Osteoblast (primary cell): ENCODE results near the gene COL13A1. TPM values are rescaled to one million over a fixed set of nuclear protein-coding genes. Genes with fewer than 3 reads are reported as not detected.

ENCODE experiments used
- DNase-seq: peaks from one replicate; pipeline ENCODE4 v3.0.0; 2011; ENCODE audit warnings: low spot score, mixed read lengths; ENCODE audit not compliant: insufficient read length; ENCODE audit errors: missing footprints
- H2AFZ ChIP-seq: 2 replicates; pipeline ENCODE4 v1.6.0; 2011; ENCODE audit warnings: mild to moderate bottlenecking, low read length
- H3K27ac ChIP-seq: 2 replicates; pipeline ENCODE4 v1.5.1; 2011; ENCODE audit warnings: mild to moderate bottlenecking, low read depth, low read length, moderate library complexity
- H3K27me3 ChIP-seq: 2 replicates; pipeline ENCODE4 v1.6.0; 2012; ENCODE audit warnings: mild to moderate bottlenecking, control low read depth, inconsistent platforms, low read length, moderate library complexity; ENCODE audit not compliant: insufficient read depth
- H3K36me3 ChIP-seq: 2 replicates; pipeline ENCODE4 v1.5.1; 2011; ENCODE audit warnings: mild to moderate bottlenecking, low read length, control low read depth, moderate library complexity; ENCODE audit not compliant: insufficient read depth
- H3K4me1 ChIP-seq: 2 replicates; pipeline ENCODE4 v1.5.1; 2011; ENCODE audit warnings: mild to moderate bottlenecking, low read length, control low read depth, moderate library complexity; ENCODE audit not compliant: insufficient read depth
- H3K4me2 ChIP-seq: 2 replicates; pipeline ENCODE4 v1.6.0; 2011; ENCODE audit warnings: mild to moderate bottlenecking, low read length; ENCODE audit not compliant: insufficient read depth
- H3K4me3 ChIP-seq: fragments of 200-600 bp; sonication (generic); 3 replicates; pipeline ENCODE4 v1.5.1; 2012; ENCODE audit warnings: mild to moderate bottlenecking, low read length, inconsistent platforms; ENCODE audit not compliant: insufficient read depth
- H3K79me2 ChIP-seq: 2 replicates; pipeline ENCODE4 v1.6.0; 2012; ENCODE audit warnings: mild to moderate bottlenecking, low read length, control low read depth, inconsistent platforms; ENCODE audit not compliant: insufficient read depth
- H3K9me3 ChIP-seq: 2 replicates; pipeline ENCODE4 v1.5.1; 2011; ENCODE audit warnings: low read depth, low read length, control low read depth
- H4K20me1 ChIP-seq: 2 replicates; pipeline ENCODE4 v1.6.0; 2012; ENCODE audit warnings: mild to moderate bottlenecking, low read length, control low read depth; ENCODE audit not compliant: insufficient read depth
- CTCF ChIP-seq: IDR thresholded peaks from 2 replicates; pipeline ENCODE4 v1.5.1; 2011; ENCODE audit warnings: mild to moderate bottlenecking, low read depth, low read length, moderate library complexity; ENCODE audit errors: extremely low read depth
- total RNA-seq: library from RNA; depleted of rRNA; stranded (reverse); fragments of >200 nt; gene quantifications from 2 replicates; pipeline ENCODE4 v1.2.3, GENCODE V29; 2012

COL13A1 gene
- total RNA-seq, 1 donor = 1.1 TPM

- no peaks in the 10 kb centered on the region for H3K4me1 ChIP-seq
Measured at GRCh38 chr10:69912589-69912988, 110.9 kb downstream of the COL13A1 start.

GRCh38 chr10:69913606-69914382 is 112.1 kb downstream of the COL13A1 start:
- Histone ChIP-seq H3K4me3 (no peak overlapping the region), H3K9me3 (no peaks in the 10 kb centered on the region), H2AFZ (no peak overlapping the region), H3K4me2 (no peak overlapping the region), H3K4me1 (no peaks in the 10 kb centered on the region), H3K36me3 (no peaks in the 10 kb centered on the region), H3K27me3 (no peaks in the 10 kb centered on the region), H4K20me1 (no peaks in the 10 kb centered on the region), H3K27ac (no peak overlapping the region), H3K79me2 (no peaks in the 10 kb centered on the region)
- no peak for TF ChIP-seq CTCF
- DNase-seq = peak; percentile 62

More at GRCh38 chr10:69912589-69912988, 110.9 kb downstream of the COL13A1 start:
- Histone ChIP-seq H2AFZ (no peak overlapping the region), H4K20me1 (no peaks in the 10 kb centered on the region), H3K4me2 (no peak overlapping the region), H3K36me3 (no peaks in the 10 kb centered on the region), H3K27me3 (no peaks in the 10 kb centered on the region), H3K27ac (no peak overlapping the region), H3K4me3 (no peak overlapping the region), H3K79me2 (no peaks in the 10 kb centered on the region), H3K9me3 (no peaks in the 10 kb centered on the region)
- DNase-seq = peak; percentile 31
- no peak for TF ChIP-seq CTCF

- no peak overlapping the region for H2AFZ ChIP-seq
- no peak overlapping the region for H3K4me2 ChIP-seq
- no peaks in the 10 kb centered on the region for H3K27me3 ChIP-seq
- no peaks in the 10 kb centered on the region for H3K36me3 ChIP-seq
- no peaks in the 10 kb centered on the region for H3K4me1 ChIP-seq
- no peak overlapping the region for H3K4me3 ChIP-seq
- no peaks in the 10 kb centered on the region for H3K79me2 ChIP-seq
- no peaks in the 10 kb centered on the region for H4K20me1 ChIP-seq
- peak; percentile 96 for TF ChIP-seq CTCF
- H3K27ac ChIP-seq = no peak overlapping the region
- no peaks in the 10 kb centered on the region for H3K9me3 ChIP-seq
- DNase-seq = peak; percentile 97
Measured at GRCh38 chr10:69914398-69915214, 112.9 kb downstream of the COL13A1 start.

- Histone ChIP-seq H3K4me1 (no peaks in the 10 kb centered on the region), H3K4me3 (no peak overlapping the region), H3K27ac (no peak overlapping the region), H3K9me3 (no peaks in the 10 kb centered on the region), H2AFZ (no peak overlapping the region), H3K27me3 (no peaks in the 10 kb centered on the region), H3K4me2 (no peak overlapping the region), H3K36me3 (no peaks in the 10 kb centered on the region), H3K79me2 (no peaks in the 10 kb centered on the region), H4K20me1 (no peaks in the 10 kb centered on the region)
- DNase-seq = peak; percentile 54
- TF ChIP-seq CTCF = no peak
Measured at GRCh38 chr10:69915215-69915560, 113.5 kb downstream of the COL13A1 start.
